ENCODE measurements around the gene PLA2G4E.
A peak's percentile ranks its signal among the peaks of the same experiment; 100 is the strongest.

Gene PLA2G4E

GRCh38 chr15:41990243-41990605 is 30.6 kb downstream of the PLA2G4E start:
- DNase-seq: no peak

GRCh38 chr15:41989573-41990242 is 31.1 kb downstream of the PLA2G4E start:
- peak; percentile 68 for DNase-seq

GRCh38 chr15:41988896-41989572 is 31.8 kb downstream of the PLA2G4E start:
- no peak for DNase-seq

- no peak for DNase-seq
These were observed 32.9 kb downstream of the PLA2G4E start for GRCh38 chr15:41987925-41988275.

GRCh38 chr15:41987246-41987924 is 33.5 kb downstream of the PLA2G4E start:
- DNase-seq: no peak

GRCh38 chr15:41985236-41986160 is 35.3 kb downstream of the PLA2G4E start:
- no peak for DNase-seq

- DNase-seq: no peak
These were observed 36.2 kb downstream of the PLA2G4E start for GRCh38 chr15:41984622-41985021.

GRCh38 chr15:41983621-41984571 is 36.9 kb downstream of the PLA2G4E start:
- no peak for DNase-seq

GRCh38 chr15:41983221-41983620 is 37.6 kb downstream of the PLA2G4E start:
- no peak for DNase-seq

GRCh38 chr15:41982133-41982930 is 38.5 kb downstream of the PLA2G4E start:
- DNase-seq: no peak

GRCh38 chr15:41981371-41982132 is 39.3 kb downstream of the PLA2G4E start:
- DNase-seq: no peak

- DNase-seq: no peak
These were observed 40.1 kb downstream of the PLA2G4E start for GRCh38 chr15:41980654-41981323.

GRCh38 chr15:41979493-41980266 is 41.2 kb downstream of the PLA2G4E start:
- no peak for DNase-seq

- DNase-seq: no peak
These were observed 42.3 kb downstream of the PLA2G4E start for GRCh38 chr15:41978534-41978933.

- no peak for DNase-seq
These were observed 43.0 kb downstream of the PLA2G4E start for GRCh38 chr15:41977757-41978383.

- DNase-seq: no peak
These were observed 45.2 kb downstream of the PLA2G4E start for GRCh38 chr15:41975669-41976068.

GRCh38 chr15:41974041-41974440 is 46.8 kb downstream of the PLA2G4E start:
- DNase-seq: no peak
